Left forelimb (tissue), 1 donor: ENCODE results near the gene SDC4.

Experiments
- DNase-seq: peaks from one replicate; pipeline ENCODE4 v3.0.0-alpha.2; 2018; ENCODE audit warnings: low spot score

SDC4 gene, protein sequence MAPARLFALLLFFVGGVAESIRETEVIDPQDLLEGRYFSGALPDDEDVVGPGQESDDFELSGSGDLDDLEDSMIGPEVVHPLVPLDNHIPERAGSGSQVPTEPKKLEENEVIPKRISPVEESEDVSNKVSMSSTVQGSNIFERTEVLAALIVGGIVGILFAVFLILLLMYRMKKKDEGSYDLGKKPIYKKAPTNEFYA

DNA sequence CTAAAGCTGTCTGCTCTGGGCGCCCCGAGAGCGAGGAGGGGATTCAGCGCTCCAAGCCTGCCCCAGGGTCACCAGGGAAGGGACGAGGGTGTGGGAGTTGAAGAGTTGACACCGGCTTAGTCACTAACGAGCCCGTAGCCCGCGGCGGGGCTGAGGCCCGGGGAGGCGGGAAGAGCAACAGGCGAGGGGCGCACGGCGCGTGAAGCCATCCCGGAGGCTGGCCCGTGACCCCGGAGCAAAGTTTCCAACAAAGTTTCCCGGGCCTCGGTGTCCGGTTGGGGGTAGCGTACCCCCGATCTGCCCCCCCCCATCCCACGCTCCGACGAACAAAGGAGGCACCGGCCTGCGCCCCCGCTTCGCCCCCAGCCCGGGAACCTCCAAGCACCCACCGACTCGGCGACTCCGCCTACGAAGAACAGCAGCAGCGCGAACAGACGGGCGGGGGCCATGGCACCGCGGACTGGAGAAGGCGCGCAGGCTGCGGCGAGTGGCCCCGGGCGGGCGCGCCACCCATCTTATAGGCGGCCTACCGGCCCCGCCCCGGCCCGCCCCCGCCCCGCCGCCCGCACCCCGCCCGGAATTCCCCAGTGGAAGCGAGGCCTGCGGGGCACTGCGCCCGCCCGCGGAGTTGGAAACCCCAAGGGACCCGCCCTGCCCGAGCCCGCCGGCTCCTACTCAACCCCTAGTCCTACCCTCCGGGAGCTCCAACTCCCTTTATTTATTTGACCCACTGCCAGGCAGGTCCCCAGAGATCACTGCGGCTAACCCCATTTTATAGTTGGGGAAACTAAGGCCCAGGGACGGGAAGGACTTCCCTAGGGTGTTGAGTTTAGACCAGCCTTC lies at the start of gene SDC4:
TSS of gene SDC4 (minus strand) at position 489 of the 843 bp plus-strand sequence. CDS start at position 449, 40 bp downstream.
- DNase-seq = no peak

DNA sequence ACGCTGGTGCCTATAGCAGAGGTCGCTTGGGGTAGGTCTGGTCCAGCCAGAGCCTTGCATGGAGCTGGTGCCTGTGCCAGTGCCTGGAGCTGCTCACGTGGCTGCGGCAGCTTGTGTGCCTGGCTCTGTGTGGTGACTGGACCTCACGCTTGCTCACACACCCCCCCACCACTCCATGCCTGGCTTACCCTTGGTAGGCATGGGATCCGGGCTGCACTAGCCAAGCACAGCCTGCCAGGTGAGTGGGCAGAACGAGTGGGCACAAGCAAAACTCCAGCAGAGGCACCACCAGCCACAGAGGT lies 46.8 kb upstream of the SDC4 start:
- DNase-seq = no peak

DNA sequence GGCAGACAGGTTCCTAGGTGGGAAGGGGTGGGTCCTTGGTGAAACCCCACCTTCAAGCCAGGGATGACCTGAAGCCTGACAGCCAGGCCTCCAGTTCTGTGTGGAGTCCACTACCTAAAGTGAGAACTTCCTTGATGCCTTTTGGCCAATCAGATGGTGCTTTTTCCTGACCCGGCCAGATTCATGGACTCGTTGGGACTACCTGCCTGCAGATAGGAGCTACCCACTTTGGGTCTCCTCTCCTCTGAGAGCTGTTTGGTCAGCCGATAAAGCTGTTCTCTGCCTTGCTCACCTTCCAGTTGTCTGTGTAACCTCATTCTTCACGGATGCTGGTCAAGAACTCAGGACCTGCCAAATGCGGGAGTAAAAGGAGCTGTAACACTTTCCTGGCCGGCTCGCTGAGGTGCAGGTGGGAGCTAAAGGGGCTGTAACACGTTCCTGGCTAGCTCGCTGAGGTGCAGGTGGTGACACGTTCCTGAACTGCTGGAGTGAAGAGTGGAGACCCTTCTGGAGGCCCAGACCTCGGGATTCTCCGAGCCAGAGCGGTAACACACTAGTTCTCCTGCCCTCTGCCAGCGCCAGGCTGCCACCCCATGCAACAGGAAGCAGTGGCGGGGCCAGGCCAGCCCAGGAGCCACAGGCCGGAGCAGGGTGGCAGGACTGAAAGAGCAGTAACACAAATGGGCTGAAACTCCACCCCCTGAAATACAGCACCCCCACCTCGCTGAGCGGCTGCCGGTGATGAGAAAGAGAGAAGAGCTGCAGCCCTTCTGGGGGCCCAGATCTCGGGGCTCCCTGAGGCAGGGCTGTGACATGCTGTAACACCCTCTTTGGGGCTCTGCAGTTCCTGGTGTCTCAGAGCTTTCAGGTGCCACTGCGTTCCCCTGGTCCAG lies 46.2 kb upstream of the SDC4 start:
- DNase-seq = no peak

- no peak for DNase-seq
Measured at GRCh38 chr20:45392733-45393132, 44.5 kb upstream of the SDC4 start.

GRCh38 chr20:45391559-45391958 lies 43.3 kb upstream of the SDC4 start:
- no peak for DNase-seq

- no peak for DNase-seq
Measured at GRCh38 chr20:45390931-45391330, 42.7 kb upstream of the SDC4 start.

DNA sequence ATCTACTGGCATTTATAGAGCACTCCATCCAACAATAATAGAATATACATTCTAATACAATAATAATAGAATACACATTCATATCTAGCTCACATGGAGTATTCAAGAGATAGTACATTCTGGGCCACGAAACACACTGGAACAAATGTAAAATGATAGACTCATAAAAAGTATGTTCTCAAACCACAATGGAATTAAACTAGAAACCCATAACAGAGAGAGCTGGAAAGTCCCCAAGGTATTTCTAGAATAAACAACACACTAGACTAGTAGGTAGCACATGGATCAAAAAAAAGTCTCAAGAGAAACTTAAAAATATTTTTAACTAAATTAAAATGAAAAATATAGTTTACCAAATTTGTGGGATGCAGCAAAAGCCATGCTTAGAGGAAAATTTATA lies 39.0 kb upstream of the SDC4 start:
- no peak for DNase-seq

DNA sequence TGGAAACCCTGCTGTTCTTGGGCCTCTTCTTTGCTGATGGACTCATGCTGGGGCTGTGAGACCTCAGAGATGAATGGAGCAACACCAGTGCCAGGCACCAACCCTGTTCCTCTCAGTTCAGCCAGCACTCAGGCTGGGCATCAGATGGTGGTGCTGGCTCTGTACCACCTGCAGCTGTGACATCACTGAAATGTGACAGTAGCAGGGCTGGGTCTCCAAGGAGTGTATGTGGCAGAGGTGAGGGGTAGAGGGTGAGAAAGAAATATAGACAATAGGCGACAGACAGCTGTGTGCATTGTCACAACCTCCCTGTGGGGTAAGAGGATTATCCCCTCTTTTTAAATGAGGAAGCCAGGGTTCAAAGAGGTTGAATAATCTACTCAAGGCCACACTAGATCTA lies 30.0 kb upstream of the SDC4 start, which contains the start of gene TP53TG5:
TSS of gene TP53TG5 (minus strand) at position 135 of the 400 bp plus-strand sequence. CDS start at position 46, 89 bp downstream.
- no peak for DNase-seq

- no peak for DNase-seq
Measured at GRCh38 chr20:45377269-45377668, 29.0 kb upstream of the SDC4 start.

DNA sequence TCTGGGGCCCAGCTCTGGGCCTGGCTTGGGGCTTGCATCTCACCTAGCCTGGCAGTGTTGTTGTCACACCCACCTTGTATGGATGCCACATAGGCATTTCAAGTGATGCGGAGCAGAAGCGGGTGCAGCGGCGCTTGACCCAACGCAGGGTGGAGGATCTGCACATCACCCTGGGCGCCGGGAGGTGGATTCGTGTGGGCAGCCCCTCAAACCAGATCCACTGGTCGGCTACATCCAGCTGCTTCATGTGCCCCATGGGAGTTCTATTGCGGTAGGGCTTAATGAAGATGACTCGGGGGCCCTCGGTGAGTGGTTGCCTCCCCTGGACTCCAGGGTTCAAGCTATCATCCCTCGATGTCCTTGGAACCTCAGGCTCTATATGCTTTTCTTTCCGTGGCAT lies 26.7 kb upstream of the SDC4 start:
- DNase-seq = no peak

DNA sequence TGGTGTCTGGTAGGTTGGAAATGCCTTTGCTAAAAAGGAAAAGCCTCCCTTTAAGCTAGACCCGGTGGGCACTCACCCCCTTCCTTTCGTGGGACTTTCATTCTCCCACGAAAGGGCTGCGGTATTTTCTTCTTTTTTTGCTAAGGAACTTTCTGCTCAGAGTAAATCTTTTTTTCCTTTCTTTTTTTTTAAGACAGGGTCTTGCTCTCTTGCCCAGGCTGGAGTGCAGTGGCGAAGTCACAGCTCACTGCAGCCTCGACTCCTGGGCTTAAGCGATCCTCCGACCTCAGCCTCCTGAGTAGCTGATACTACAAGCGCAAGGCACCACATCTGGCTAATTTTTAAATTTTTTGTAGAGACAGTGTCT lies 25.9 kb upstream of the SDC4 start:
- no peak for DNase-seq

DNA sequence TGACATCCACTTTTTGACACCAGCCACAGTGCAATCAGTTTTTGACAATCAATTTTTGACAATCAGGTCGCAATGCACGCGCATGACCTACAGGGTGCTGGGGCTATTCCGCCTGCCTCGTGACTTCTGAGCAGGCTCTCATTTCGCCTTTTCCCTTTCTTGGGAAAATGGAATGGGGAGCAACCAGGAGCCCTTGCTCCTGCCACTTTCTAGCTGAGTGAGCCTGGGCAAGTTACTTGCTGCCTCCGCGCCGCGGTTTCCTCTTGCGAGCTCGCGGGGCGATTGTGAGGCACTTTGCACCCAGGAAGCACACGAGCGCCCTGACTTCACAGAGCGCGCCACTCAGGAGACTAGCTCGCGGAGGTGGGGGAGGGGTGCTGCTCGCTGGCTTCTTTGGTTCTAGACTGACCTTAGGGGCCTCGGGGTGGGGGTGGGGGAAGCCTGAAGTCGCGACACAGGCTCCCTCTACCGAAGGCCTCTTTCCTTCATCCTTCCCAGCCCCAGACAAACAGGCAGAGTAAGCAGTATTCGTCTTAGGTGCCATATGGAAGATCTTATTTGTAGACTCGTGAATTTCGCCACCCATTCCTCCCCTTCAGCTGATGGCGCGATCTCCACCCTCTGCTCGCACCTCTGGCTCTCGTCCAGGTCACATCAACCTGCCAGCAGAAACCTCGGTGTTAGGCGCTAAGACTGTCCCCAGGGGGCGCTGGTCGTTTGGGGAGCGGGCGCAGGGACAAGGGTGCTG lies 25.3 kb upstream of the SDC4 start:
- no peak for DNase-seq

GRCh38 chr20:45372646-45373352 lies 24.6 kb upstream of the SDC4 start:
- no peak for DNase-seq

GRCh38 chr20:45372241-45372640 lies 24.0 kb upstream of the SDC4 start:
- no peak for DNase-seq

- no peak for DNase-seq
Measured at GRCh38 chr20:45370571-45371160, 22.4 kb upstream of the SDC4 start.

DNA sequence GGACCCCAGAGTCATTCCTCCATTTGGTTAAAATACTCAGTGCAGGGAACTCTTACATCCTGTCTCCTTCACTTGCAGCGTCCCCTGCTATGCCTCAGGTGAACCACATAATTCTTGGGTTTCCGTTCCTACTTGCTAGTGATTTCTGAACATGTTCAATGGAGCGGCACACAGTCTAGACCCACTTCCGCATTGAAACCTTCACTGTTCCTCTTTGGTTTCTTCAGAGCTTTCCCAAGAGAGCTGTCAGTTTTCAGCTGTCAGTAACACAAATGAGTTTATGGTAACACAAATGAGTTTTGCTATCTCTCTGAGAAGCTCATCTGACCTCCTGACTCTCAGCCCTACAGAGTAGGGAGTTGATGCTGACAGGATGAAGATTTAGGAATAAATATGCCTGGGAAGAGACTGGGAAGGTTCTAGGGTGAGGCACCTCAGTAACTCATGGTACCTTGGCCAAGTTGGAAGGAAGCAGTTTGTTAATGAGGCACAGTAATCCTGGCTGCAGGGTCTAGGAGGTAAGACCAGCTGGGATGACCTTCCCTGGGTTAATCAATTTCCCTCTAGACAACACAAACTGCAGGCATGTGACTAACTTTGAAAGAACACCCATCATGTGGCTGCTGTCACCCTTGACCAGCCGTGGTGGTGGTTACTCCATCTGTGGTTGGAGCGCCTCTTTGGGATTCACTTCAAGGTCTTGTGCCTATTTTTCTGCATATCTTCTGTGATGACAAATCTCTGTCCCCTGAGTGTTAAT lies 20.2 kb upstream of the SDC4 start:
- no peak for DNase-seq

DNA sequence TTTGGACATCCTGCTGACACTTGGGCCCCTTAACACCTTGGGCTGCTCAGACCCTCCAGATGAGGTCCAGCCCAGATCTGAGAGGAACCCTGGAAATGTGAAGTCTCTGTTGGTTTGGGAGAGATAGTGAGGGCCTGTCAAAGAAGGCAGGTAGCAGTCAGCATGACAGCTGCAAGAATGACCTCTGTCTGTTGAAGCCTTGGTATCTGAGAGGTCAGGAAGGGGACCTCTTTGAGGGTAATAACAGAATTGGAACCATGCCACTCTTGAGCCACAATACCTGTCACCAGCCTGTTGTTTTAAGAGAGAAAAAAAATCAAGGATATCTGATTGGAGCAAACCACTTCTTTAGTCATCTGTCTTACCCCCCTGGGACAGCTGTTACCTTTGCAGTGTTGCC lies 18.9 kb upstream of the SDC4 start:
- no peak for DNase-seq

- no peak for DNase-seq
Measured at GRCh38 chr20:45366631-45367030, 18.4 kb upstream of the SDC4 start.

- DNase-seq = no peak
Measured at GRCh38 chr20:45366192-45366591, 18.0 kb upstream of the SDC4 start.

GRCh38 chr20:45365444-45365970 lies 17.3 kb upstream of the SDC4 start:
- DNase-seq = no peak
